PFSK-1 (cell line): ENCODE results near the gene SFT2D1.

Experiments used
- FOXP2 ChIP-seq: optimal IDR thresholded peaks from 2 replicates; pipeline ENCODE3; 2011; ENCODE audit warnings: borderline replicate concordance, control low read depth, inconsistent platforms; ENCODE audit not compliant: insufficient read depth; ENCODE audit errors: extremely low read length, extremely low read depth
- POLR2AphosphoS5 ChIP-seq: IDR thresholded peaks from 2 replicates; pipeline ENCODE4 v1.6.1; 2012; ENCODE audit warnings: low read depth, mild to moderate bottlenecking, control low read depth, low read length, moderate library complexity
- SIN3A ChIP-seq: IDR thresholded peaks from 2 replicates; pipeline ENCODE4 v1.6.1; 2012; ENCODE audit warnings: mild to moderate bottlenecking, low read length, moderate library complexity, borderline replicate concordance; ENCODE audit not compliant: insufficient read depth
- TAF1 ChIP-seq: IDR thresholded peaks from 2 replicates; pipeline ENCODE4 v1.6.1; 2012; ENCODE audit warnings: low read length, control low read depth, borderline replicate concordance; ENCODE audit not compliant: insufficient read depth
- TF ChIP-seq, protein P1 (sequence below), 2 experiments: IDR thresholded peaks; 2 replicates each; pipeline versions ENCODE4 v1.6.1 to v1.8.0; 2011 to 2012; ENCODE audit warnings: low read depth in 2 of 2, low read length in 2 of 2, control low read depth in 1 of 2, inconsistent platforms in 1 of 2, mild to moderate bottlenecking in 1 of 2, moderate library complexity in 1 of 2; ENCODE audit not compliant: insufficient read depth in 1 of 2

Gene SFT2D1

DNA sequence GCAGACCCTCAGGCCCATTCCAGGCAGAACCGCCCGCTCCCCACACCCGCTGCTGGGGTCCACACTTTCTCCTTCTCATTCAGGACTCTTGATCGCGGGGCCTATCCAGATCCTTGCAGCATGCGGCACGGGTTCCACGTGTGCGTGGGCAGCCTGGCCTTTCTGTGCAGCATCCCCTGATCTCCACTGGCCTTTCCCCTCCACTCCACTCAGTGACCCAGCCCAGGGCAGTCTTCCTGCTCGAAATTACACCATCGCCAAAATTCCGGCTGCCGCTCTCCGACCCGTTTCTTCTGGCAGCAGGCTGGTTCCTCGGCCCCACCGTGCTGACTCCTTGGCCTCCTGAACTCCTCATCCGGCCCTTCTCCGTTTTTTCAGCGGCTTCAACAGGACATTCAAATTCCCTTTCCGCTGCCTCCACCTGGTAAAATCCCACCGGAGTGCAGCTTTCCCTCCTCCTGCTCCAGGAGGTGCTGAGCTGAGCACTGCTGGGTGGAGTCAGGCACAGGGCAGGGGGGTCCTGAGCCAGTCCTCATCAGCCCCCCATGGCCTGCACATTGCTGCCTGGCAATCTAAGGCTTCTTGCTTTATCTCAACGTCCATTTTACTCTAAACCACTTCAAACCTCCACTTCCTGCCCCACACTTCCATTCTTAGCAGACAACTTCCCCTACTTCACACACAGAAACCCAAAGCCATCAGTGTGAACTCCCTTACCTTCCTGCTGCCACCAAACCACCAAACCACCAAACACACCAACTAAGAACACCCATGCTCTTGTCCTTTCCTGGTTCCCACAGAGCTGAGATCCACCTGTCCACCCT is 9.0 kb downstream of the SFT2D1 start:
- TF ChIP-seq, protein P1, sequence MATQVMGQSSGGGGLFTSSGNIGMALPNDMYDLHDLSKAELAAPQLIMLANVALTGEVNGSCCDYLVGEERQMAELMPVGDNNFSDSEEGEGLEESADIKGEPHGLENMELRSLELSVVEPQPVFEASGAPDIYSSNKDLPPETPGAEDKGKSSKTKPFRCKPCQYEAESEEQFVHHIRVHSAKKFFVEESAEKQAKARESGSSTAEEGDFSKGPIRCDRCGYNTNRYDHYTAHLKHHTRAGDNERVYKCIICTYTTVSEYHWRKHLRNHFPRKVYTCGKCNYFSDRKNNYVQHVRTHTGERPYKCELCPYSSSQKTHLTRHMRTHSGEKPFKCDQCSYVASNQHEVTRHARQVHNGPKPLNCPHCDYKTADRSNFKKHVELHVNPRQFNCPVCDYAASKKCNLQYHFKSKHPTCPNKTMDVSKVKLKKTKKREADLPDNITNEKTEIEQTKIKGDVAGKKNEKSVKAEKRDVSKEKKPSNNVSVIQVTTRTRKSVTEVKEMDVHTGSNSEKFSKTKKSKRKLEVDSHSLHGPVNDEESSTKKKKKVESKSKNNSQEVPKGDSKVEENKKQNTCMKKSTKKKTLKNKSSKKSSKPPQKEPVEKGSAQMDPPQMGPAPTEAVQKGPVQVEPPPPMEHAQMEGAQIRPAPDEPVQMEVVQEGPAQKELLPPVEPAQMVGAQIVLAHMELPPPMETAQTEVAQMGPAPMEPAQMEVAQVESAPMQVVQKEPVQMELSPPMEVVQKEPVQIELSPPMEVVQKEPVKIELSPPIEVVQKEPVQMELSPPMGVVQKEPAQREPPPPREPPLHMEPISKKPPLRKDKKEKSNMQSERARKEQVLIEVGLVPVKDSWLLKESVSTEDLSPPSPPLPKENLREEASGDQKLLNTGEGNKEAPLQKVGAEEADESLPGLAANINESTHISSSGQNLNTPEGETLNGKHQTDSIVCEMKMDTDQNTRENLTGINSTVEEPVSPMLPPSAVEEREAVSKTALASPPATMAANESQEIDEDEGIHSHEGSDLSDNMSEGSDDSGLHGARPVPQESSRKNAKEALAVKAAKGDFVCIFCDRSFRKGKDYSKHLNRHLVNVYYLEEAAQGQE (IDR thresholded peaks at IDR 0.05; ENCODE audit: insufficient read depth in 1 of 2, low read depth in 2 of 2, low read length in 2 of 2), result no peak
- TF ChIP-seq FOXP2 (no peak), TAF1 (no peak), POLR2AphosphoS5 (no peak), SIN3A (no peak)

DNA sequence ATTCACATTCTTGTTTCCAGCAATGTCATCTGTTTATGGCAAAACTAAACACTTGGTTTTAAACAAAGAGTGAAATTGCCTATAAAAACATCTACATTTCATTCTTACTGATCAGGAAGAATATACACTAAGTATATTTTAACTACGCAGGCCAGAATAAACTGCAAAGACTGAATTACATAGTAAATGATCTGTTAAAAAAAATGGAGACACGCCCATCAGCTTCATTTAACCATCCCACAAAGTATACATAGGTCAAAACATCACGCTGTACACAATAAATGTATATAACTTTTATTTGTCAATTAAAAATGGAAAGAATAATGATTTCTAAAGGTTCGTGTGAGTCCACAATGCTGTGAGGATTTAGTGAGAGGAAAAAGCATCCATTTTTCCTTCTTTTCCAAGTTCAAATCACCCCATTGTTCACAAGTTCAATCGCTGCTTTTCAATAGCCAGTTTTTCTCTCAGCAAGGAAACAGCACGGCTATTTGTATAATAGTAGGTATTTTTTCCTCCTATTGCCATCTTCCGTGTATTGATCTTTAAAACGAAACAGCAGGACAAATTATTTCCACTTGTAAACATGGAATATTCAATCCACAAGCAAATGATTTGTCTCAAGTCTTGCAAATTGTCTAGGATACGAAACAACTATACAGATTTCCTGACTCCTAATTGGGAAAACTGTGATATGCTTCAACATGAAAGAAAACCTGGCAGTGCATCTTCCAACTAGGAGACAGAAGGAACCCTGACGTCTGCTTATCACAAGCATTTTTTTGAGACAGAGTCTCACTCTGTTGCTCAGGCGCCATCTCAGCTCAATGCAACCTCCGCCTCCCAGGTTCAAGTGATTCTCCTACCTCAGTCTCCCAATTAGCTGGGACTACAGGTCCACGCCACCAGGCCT is 10.6 kb downstream of the SFT2D1 start:
- TF ChIP-seq, protein P1 (IDR thresholded peaks at IDR 0.05; ENCODE audit: insufficient read depth in 1 of 2, low read depth in 2 of 2, low read length in 2 of 2), result no peak
- TF ChIP-seq FOXP2, result no peak
- TF ChIP-seq TAF1, result no peak
- TF ChIP-seq POLR2AphosphoS5, result no peak
- no peak for TF ChIP-seq SIN3A

DNA sequence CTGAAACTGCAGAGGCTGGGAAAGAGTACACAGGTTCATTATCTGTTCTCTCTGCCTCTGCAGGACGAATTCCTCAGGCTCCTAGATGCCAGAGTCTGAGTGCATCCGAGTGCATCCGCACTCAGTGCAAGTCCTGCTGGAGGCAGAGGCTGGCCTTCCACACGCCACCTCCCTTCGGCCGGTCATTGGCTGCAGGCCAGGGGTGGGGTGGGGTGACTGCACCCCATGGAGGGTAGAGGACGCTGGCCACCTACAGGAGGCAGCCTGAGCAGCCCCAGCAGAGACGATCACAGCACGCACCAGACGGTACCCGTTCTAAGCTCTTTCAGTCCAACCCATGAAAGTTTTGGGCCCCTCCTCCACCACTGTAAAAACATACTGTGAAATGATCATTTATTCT is 11.7 kb downstream of the SFT2D1 start:
- TF ChIP-seq FOXP2 (peak; percentile 25), TAF1 (no peak)

DNA sequence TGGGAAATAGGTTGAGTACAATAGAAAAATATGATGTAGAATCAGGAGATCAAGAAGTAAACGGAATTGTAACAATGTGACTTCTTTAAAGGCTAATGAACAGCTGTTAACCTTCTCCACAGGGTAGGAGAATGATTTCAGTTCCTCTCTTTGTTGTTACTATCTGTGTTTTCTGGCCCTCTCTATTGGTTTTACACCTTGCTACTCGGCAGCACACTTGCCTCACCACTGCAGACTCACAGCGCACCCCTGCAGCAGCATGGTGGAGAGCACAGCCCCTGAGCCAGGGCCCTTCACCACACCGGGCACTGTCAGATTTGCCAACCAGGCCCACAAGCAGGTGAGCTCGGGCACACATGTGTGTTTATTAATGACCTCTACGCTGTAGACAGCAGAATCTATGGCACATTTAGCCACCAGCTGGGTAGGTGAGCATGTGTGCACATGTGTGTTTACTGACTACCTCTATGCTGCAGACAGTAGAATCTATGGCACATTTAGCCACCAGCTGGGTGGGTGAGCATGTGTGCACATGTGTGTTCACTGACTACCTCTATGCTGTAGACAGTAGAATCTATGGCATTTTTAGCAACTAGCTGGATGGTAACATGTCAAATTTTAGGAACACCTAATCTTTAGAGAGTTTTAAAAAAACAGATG is 16.8 kb downstream of the SFT2D1 start:
- TF ChIP-seq, protein P1 (IDR thresholded peaks at IDR 0.05; ENCODE audit: insufficient read depth in 1 of 2, low read depth in 2 of 2, low read length in 2 of 2), result no peak
- no peak for TF ChIP-seq SIN3A
- TF ChIP-seq TAF1, result no peak
- TF ChIP-seq POLR2AphosphoS5, result no peak
- no peak for TF ChIP-seq FOXP2

DNA sequence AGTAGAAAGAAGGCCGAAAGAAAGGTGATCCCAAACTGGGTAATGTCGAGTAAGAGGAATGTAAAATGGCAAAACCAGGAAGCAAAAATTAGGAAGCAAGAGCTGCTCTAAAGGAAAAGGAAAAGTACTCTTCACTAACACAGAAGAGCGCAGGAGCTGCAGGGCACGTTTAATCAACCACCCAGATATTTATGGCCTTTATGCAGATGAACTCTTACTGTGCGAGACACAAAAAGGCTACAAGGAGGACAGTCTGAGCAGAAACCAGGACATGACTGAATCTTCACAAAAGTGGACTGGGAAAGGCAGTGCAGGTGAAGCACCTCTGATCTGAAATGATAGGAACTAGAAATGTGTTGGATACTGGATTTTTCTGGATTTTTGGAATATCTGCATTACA is 18.9 kb downstream of the SFT2D1 start:
- no peak for TF ChIP-seq POLR2AphosphoS5
- TF ChIP-seq, protein P1 (IDR thresholded peaks at IDR 0.05; ENCODE audit: insufficient read depth in 1 of 2, low read depth in 2 of 2, low read length in 2 of 2), result no peak
- no peak for TF ChIP-seq FOXP2
- no peak for TF ChIP-seq SIN3A
- TF ChIP-seq TAF1, result no peak
